GM21423 (cell line): ENCODE measurements around the gene OR52E2.

Experiments
- ATAC-seq: cut with Tn5 transposase; IDR thresholded peaks from one replicate; pipeline ENCODE4 v1.9.1; 2021; ENCODE audit warnings: mild to moderate bottlenecking, moderate library complexity; ENCODE audit not compliant: unreplicated experiment

The OR52E2 gene

GRCh38 chr11:5013012-5013411, 46.4 kb downstream of the OR52E2 start:
- ATAC-seq = no peak

GRCh38 chr11:5011254-5011653, 48.2 kb downstream of the OR52E2 start:
- no peak for ATAC-seq
